Memory B cell (primary cell): Measurements from ENCODE around the gene CEACAM4.

Experiments used
- ATAC-seq: fragments of 150-1000 bp; cut with Tn5 transposase; 2 replicates; pipeline ENCODE4 v1.10.0; 2021; ENCODE audit warnings: low read depth, mild to moderate bottlenecking, moderate library complexity
- DNase-seq, 2 donors: peaks; one replicate each; pipeline ENCODE4 v3.0.0; 2022; ENCODE audit warnings: low spot score in 2 of 2
- H3K27ac Mint-ChIP-seq: one replicate; pipeline ENCODE4 v1.8.0; 2022; ENCODE audit warnings: mild to moderate bottlenecking, moderate library complexity, mixed read lengths
- H3K27me3 Mint-ChIP-seq: one replicate; pipeline ENCODE4 v1.8.0; 2022; ENCODE audit warnings: mixed read lengths
- H3K36me3 Mint-ChIP-seq: one replicate; pipeline ENCODE4 v1.8.0; 2022; ENCODE audit warnings: mild to moderate bottlenecking, mixed read lengths
- H3K4me1 Mint-ChIP-seq: one replicate; pipeline ENCODE4 v1.8.0; 2022; ENCODE audit warnings: mixed read lengths
- H3K4me3 Mint-ChIP-seq: one replicate; pipeline ENCODE4 v1.8.0; 2022; ENCODE audit warnings: mild to moderate bottlenecking, moderate library complexity, mixed read lengths
- H3K9me3 Mint-ChIP-seq: one replicate; pipeline ENCODE4 v1.8.0; 2022; ENCODE audit warnings: mixed read lengths

The CEACAM4 gene

DNA sequence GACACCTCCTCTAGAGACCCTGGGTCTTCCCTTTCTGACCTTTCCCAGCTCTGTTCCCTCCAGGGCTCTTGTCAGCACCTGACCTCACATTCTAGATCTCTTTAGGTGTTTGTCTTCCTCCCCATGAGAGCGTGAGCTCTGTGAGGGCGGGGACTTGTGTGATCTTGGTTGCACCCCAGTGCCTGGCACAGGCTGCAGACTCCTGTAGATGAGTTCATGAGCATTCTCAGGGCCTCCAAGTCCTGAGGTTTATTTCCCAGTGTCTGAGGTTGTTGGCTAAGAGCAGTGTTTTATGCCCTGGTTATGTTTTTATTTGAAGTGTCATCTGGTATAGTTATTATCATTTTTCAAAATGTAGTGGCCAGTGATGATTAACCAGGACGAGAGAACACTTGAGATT lies 596 bp downstream of the CEACAM4 start:
- H3K27ac Mint-ChIP-seq, result no peak overlapping the region
- no peak overlapping the region for H3K4me3 Mint-ChIP-seq
- H3K27me3 Mint-ChIP-seq, result peaks cover 16% of the 10 kb centered on the region
- DNase-seq, result no peak
- no peak for ATAC-seq
- H3K4me1 Mint-ChIP-seq, result no peaks in the 10 kb centered on the region
- H3K9me3 Mint-ChIP-seq, result peaks cover 2% of the 10 kb centered on the region
- H3K36me3 Mint-ChIP-seq, result no peaks in the 10 kb centered on the region

DNA sequence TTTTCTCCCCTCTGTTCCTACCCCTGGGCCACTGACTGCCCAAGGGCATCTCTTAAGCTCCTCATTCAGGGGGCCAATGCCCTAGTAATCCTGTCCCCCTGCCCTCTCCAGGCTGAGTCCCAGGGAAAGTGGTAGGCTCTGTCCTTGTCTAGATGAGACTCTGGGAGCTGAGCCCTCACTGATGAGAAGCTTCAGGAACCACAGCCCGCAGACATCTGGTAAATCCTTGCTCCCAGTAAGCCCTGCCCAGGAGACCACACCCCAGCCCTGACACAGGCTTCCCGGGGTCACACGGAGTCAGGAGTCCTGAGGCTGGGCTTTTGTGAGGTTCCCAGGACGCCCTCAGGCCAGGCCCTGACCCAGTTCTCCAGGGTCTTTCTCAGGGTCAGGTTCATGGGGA lies 1.9 kb downstream of the CEACAM4 start:
- Mint-ChIP-seq H3K4me3 (no peak overlapping the region), H3K4me1 (no peaks in the 10 kb centered on the region), H3K27ac (no peak overlapping the region), H3K36me3 (no peaks in the 10 kb centered on the region), H3K9me3 (no peaks in the 10 kb centered on the region), H3K27me3 (peaks cover 19% of the 10 kb centered on the region)
- no peak for ATAC-seq
- DNase-seq, result no peak

DNA sequence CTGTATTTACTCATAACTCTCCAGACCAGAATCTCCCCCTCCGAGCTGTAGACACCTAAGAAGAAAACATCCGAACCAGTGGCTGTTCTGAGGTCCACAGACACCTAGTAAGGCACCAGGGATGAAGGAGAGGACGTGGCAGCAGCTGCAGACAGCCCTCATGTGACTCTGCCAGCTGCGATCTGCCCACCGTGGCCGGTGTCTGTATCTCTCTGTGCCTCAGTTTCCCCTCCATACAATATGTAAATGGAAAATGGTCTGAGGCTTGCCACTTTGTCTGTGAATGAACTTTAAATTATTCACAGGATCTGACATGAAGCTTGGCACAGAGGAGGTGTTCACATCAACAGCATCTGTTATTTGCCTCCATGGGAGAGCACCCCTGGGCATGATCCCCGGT lies 2.4 kb downstream of the CEACAM4 start:
- H3K36me3 Mint-ChIP-seq, result no peaks in the 10 kb centered on the region
- no peaks in the 10 kb centered on the region for H3K4me1 Mint-ChIP-seq
- no peak overlapping the region for H3K4me3 Mint-ChIP-seq
- peaks cover 19% of the 10 kb centered on the region for H3K27me3 Mint-ChIP-seq
- no peak for DNase-seq
- no peak overlapping the region for H3K27ac Mint-ChIP-seq
- no peaks in the 10 kb centered on the region for H3K9me3 Mint-ChIP-seq
- no peak for ATAC-seq

DNA sequence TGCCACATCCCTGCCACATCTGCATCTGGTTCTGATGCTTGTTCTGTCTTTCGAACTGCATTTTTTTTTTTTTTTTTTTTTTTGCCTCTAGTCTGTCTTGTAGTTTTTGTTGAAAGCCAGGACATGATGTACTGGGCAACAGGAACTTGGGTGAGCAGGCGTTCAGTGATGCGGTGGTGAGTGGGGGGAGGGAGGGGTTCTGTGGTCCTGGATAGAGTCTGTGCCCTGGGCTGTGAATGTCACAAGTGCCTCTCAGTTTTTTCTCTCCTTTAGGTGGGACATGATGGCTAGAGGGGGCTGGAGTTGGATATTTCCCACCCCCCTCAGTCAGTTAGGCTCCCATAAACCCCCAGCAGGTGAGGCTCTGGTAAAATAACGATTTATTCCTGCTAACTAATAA lies 3.5 kb downstream of the CEACAM4 start:
- Mint-ChIP-seq H3K36me3 (no peaks in the 10 kb centered on the region), H3K4me1 (no peaks in the 10 kb centered on the region)

DNA sequence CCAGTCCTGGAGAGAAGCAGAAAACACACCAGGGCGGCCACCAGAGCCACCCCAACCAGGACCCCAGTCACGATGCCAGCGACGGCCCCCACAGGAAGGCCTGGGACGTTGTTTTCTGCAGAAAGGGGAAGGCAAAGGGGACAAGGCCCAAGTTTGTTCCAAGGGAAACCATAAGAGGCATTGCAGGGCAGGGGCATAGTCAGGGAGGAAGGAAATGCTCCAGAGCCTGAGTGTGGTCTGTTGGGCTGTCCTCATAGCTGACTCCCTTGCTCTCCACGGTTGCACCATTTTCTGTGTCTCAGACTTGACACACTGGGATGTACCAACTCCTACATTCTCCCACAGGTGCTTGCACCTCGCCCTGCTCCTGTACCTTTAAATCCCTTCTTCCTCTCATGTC lies 5.2 kb downstream of the CEACAM4 start:
- no peaks in the 10 kb centered on the region for H3K36me3 Mint-ChIP-seq
- DNase-seq, result no peak
- H3K4me1 Mint-ChIP-seq, result no peaks in the 10 kb centered on the region
- no peak for ATAC-seq
- no peak overlapping the region for H3K4me3 Mint-ChIP-seq
- no peaks in the 10 kb centered on the region for H3K9me3 Mint-ChIP-seq
- peaks cover 13% of the 10 kb centered on the region for H3K27me3 Mint-ChIP-seq
- no peak overlapping the region for H3K27ac Mint-ChIP-seq

More for the DNA sequence above, 3.5 kb downstream of the CEACAM4 start:
- Mint-ChIP-seq H3K4me3 (no peak overlapping the region), H3K27ac (no peak overlapping the region), H3K9me3 (no peaks in the 10 kb centered on the region), H3K27me3 (peaks cover 15% of the 10 kb centered on the region)
- DNase-seq, result no peak
- ATAC-seq, result no peak

DNA sequence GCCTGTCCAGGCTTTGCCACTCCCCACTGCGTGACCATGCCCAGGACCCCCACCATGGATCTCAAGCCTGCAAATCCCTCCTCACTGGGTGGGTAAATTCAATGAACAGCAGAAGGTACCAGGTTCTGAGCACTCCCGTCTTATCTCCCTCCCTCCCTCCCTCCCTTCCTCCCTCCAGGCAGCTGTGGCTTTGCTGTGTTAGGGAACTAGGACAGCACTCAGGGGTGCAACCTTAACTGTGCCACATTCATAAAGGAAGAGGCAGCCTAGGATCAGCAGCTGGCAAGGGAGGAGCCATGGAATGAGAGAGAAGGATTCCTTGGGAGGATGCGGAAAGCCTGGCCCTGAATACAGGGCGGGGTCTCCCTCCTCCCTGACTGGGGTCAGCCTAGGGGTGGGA lies 5.6 kb downstream of the CEACAM4 start:
- Mint-ChIP-seq H3K36me3 (no peaks in the 10 kb centered on the region), H3K4me3 (no peak overlapping the region), H3K27me3 (peaks cover 14% of the 10 kb centered on the region), H3K27ac (no peak overlapping the region), H3K9me3 (no peaks in the 10 kb centered on the region), H3K4me1 (no peaks in the 10 kb centered on the region)
- DNase-seq (no peak), ATAC-seq (no peak)

DNA sequence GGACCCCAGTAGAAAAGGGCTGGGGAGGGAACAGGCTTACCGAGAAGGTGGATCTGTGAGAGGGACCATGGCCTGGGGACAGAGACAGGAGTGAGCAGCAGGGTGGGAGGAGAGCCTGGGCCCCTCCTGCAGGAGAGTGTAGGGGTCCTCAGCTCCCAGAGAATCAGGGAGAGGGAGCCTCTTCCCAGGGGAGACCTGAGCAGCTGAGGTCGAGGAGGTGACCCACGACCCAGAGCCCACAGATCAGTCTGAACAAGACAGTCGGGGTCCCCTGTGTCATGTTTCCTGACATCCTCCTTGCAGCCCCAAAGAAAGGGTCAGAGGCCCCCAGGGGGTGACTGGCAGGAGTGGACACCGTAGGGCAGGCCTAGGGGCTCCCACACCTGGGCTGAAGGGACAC lies 6.7 kb downstream of the CEACAM4 start:
- Mint-ChIP-seq H3K27ac (no peak overlapping the region), H3K27me3 (peaks cover 15% of the 10 kb centered on the region), H3K4me1 (no peaks in the 10 kb centered on the region), H3K9me3 (no peaks in the 10 kb centered on the region), H3K4me3 (no peak overlapping the region), H3K36me3 (no peaks in the 10 kb centered on the region)
- no peak for DNase-seq
- no peak for ATAC-seq

DNA sequence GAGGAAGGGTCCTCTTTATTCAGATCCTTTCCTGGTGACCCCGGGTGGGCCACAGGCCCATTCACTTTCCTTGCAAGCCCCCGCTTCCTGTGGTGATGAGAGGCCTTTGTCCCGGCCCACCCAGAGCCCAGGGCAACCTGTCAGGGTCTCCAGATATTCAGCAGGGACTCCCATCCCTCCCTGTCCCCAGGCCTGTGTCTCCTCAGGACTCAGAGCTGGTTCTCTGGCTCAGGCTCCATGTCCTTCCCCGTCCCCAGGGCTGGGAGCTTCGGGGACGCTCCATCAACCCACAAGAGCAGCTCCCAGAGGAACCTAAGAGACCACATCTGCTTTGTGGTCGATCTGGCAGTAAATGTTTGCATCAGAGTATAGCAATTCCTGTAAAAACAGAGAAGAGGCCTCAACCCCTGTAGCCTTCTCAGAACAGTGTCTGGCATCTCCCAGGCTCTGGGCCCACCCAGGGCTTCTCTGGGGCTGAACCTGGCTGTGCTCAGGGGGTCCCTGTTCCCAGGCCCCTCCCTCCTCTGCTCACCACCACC lies 7.8 kb downstream of the CEACAM4 start:
- DNase-seq, result no peak
- no peak overlapping the region for H3K4me3 Mint-ChIP-seq
- ATAC-seq, result no peak
- peaks cover 25% of the 10 kb centered on the region for H3K27me3 Mint-ChIP-seq
- H3K4me1 Mint-ChIP-seq, result no peaks in the 10 kb centered on the region
- H3K27ac Mint-ChIP-seq, result no peak overlapping the region
- H3K9me3 Mint-ChIP-seq, result peaks cover 1% of the 10 kb centered on the region
- no peaks in the 10 kb centered on the region for H3K36me3 Mint-ChIP-seq

DNA sequence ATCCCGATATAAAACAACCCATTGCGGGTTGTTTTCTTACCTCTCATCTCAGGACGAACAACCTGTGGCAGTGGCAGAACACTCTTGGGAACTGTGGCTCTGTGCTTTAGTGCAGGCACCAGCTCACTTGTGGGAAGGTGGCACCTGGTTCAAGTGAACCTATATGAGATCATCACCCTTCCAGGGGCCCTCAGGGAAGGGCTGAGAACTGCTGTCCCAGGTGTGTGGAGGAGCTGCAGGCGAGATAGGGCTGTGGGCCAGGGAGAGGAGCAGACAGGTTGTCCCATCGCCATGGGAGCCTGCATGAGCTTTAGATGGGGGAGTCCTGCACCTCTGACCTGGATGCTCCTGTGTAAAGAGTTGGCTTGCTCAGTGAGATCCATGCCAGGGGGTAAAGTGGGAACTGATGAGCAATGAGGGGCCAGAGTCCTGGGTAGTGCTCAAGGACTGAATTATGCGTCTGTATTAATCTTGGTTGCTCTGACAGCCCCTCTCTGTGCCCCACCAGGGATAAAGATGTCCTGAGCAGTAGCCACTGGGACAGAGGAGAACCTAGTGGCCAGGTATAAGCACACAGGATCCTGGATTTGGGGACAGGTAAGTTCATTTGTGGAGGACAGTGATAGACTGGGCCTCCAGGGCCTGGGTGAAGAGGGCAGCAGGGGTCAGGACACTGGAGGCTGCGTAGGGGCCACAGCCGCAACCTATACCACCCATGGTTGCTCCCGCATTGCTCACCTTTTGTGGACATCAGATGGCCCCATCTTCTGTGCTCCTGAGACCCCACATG lies 8.7 kb downstream of the CEACAM4 start:
- Mint-ChIP-seq H3K4me3 (no peak overlapping the region), H3K9me3 (peaks cover 3% of the 10 kb centered on the region), H3K36me3 (no peaks in the 10 kb centered on the region), H3K4me1 (no peaks in the 10 kb centered on the region), H3K27ac (no peak overlapping the region), H3K27me3 (peaks cover 30% of the 10 kb centered on the region)
- ATAC-seq (no peak), DNase-seq (peak in 1 of 2 donors; percentile 9)

DNA sequence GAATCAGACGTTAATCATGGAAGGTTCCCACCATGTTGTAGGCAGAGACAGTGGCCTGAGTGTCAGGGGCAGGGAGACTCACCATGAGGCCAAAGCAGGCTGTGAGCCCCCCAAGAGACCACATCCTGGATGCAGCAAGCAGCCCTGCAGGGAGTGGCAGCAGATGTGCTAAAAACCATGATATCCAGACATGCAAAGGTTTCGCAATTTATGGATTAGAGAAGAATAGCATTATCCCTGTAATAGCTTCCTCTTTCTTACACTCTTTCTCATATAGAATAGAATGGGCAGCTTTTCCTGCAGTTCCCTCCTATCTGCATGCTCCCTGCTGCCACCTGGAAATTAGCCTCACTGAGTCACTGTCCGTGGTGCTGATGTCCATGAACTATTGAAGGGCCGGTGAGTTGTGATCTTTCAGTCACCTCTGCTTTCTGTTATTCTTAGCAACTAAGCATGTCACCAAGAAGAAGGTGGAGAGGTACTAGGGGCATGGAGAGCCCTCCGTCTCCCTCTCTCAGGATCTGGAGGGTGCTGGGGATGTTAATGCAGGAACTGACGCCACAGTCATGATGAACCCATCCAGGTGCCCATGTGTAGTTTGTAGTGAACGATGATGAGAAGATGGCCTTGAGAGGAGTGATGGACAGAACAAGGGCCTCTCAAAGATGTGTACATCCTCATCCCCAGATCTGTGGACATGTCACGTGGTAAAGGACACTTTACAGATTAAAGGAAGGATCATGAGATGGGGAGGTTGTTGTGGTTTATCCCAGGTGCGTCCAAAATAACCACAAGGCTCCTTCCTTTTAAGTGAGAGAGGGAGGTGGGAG lies 9.9 kb downstream of the CEACAM4 start:
- Mint-ChIP-seq H3K4me1 (no peaks in the 10 kb centered on the region), H3K36me3 (no peaks in the 10 kb centered on the region), H3K4me3 (no peak overlapping the region), H3K9me3 (peaks cover 3% of the 10 kb centered on the region), H3K27ac (no peak overlapping the region), H3K27me3 (peaks cover 31% of the 10 kb centered on the region)
- ATAC-seq (no peak), DNase-seq (no peak)

DNA sequence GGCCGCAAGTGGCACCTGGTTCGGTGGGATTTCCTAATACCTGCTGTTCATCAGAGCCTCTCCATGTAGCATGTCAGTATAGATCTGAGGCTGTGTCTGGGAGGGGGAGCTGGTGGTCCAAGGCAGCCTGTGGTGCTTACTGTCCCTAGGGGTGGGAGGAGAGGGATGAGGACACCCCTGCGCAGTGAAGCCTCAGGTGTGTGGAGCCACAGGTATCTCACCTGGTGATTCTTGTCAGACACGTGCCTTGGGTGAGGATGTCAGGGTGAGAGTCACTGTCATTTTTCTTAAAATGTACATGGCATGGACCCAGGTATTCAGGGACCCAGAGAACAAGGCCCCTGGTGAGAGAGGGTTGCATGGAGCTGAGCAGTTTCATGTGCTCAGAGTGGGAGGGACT lies 11.7 kb downstream of the CEACAM4 start:
- DNase-seq, result no peak
- H3K9me3 Mint-ChIP-seq, result peaks cover 3% of the 10 kb centered on the region
- H3K27me3 Mint-ChIP-seq, result peaks cover 29% of the 10 kb centered on the region
- H3K4me3 Mint-ChIP-seq, result no peak overlapping the region
- H3K4me1 Mint-ChIP-seq, result no peaks in the 10 kb centered on the region
- no peaks in the 10 kb centered on the region for H3K36me3 Mint-ChIP-seq
- no peak overlapping the region for H3K27ac Mint-ChIP-seq
- ATAC-seq, result no peak

DNA sequence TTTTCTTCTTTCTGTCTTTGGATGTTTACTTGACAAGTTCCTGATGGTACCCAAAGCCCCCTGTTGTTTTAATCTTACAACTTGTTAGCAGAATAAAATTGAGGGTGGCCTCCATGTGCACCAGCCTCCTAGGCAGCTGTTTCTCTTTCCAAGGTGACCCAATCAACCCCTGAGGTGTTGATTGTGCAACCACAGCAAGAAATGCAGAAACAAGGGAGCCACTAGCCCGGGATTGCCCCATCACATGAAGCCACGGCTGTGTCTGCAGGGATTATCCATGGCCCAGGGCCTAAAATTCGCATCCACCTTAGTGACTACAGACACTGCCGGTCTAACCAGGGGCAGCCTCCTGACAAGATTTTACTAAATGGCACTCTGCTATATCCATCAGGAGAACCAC lies 14.4 kb downstream of the CEACAM4 start:
- no peaks in the 10 kb centered on the region for H3K4me1 Mint-ChIP-seq
- no peak for ATAC-seq
- H3K36me3 Mint-ChIP-seq, result peaks cover 2% of the 10 kb centered on the region
- DNase-seq, result no peak
- H3K4me3 Mint-ChIP-seq, result no peak overlapping the region
- H3K27ac Mint-ChIP-seq, result no peak overlapping the region
- H3K27me3 Mint-ChIP-seq, result peaks cover 30% of the 10 kb centered on the region
- H3K9me3 Mint-ChIP-seq, result peaks cover 8% of the 10 kb centered on the region

DNA sequence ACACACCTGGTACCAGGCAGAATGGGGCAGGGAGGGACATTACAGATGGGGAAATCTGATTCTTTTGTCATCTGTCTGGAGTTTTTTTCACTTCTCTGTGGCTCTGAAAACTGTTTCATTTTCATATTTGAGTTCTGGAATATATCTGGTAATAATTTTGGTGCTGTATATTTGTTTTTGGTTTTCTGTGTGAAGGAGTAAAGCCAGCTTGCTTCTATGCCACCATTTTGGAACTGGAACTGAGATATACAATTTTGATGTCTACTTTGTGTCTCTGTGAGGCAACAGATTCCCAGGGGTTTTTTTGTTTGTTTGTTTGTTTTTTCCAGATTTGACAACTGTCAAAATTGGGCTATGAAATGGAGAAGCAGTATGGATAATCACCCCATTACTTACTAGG lies 16.1 kb downstream of the CEACAM4 start:
- Mint-ChIP-seq H3K36me3 (peaks cover 2% of the 10 kb centered on the region), H3K4me1 (no peaks in the 10 kb centered on the region), H3K4me3 (no peak overlapping the region), H3K27me3 (peaks cover 25% of the 10 kb centered on the region), H3K27ac (no peak overlapping the region), H3K9me3 (peaks cover 8% of the 10 kb centered on the region)
- ATAC-seq (no peak), DNase-seq (no peak)

DNA sequence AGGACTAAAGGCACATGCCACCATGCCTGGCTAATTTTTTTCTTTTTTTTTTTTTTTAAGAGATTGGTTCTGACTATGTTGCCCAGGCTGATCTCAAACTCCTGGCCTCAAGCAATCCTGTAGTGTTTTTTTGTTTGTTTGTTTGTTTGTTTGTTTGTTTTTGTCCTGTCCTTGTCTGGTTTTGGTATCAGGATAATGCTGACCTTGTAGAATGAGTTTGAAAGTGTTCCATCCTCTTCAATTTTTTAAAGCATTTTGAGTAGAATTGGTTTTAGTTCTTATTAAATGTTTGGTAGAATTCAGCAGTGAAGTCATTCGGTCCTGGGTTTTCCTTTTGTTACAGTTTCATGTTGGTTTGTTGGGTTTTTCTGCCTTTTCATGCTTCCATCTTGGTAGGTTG lies 19.2 kb downstream of the CEACAM4 start:
- Mint-ChIP-seq H3K36me3 (peaks cover 2% of the 10 kb centered on the region), H3K4me3 (no peak overlapping the region), H3K27ac (no peak overlapping the region), H3K9me3 (peaks cover 5% of the 10 kb centered on the region), H3K27me3 (peaks cover 7% of the 10 kb centered on the region), H3K4me1 (no peaks in the 10 kb centered on the region)
- no peak for DNase-seq
- ATAC-seq, result no peak
